ENCODE measurements around the gene PRKCSH. TPM values are rescaled to one million over a fixed set of nuclear protein-coding genes. Genes with fewer than 3 reads are reported as not detected.

Gene PRKCSH
- polyA plus RNA-seq, 3 donors: 24.9 to 172 (median 28.4) TPM

GRCh38 chr19:11445141-11445540, 9.7 kb downstream of the PRKCSH start:
- Histone ChIP-seq H2AFZ (ENCODE audit: insufficient read depth, low read depth, low read length, poor library complexity, severe bottlenecking) (no peak overlapping the region), H3K79me2 (ENCODE audit: insufficient read depth, low read length) (peaks cover 4% of the 10 kb centered on the region), H3K4me1 (ENCODE audit: control insufficient read depth in 1 of 2, insufficient read depth in 2 of 2, low read length in 2 of 2) (no peaks in the 10 kb centered on the region), H3K4me3 (replicated peaks in 1 of 3; ENCODE audit: low read depth in 2 of 3, low read length in 3 of 3) (no peak overlapping the region), H3K9ac (ENCODE audit: insufficient read depth, low read length, poor library complexity, severe bottlenecking) (no peak overlapping the region), H3K27me3 (ENCODE audit: control insufficient read depth in 2 of 2, insufficient read depth in 2 of 2, low read length in 2 of 2) (no peaks in the 10 kb centered on the region), H3K9me3 (replicated peaks in 1 of 2; ENCODE audit: control insufficient read depth in 1 of 2, insufficient read depth in 1 of 2, low read length in 2 of 2) (no peaks in the 10 kb centered on the region), H3K36me3 (replicated peaks in 1 of 2; ENCODE audit: control insufficient read depth in 1 of 2, insufficient read depth in 2 of 2, low read length in 2 of 2) (peaks cover 81 to 100% of the 10 kb centered on the region in 2 donors), H3K27ac (ENCODE audit: low read depth in 1 of 2, low read length in 2 of 2) (peak overlapping the region in 1 of 2 donors; percentile 18), H4K20me1 (ENCODE audit: insufficient read depth, low read length) (peaks cover 39% of the 10 kb centered on the region), H3K4me2 (replicated peaks; ENCODE audit: extremely low read depth, low read length, poor library complexity, severe bottlenecking) (no peak overlapping the region)
- intact Hi-C loops (cut with micrococcal nuclease): loop anchor here in 1 of 2 donors (5.0 kb wide), 1 partner anchor 158 kb away; no protein-coding TSS in a partner anchor
- peaks cover 0 to 2% (median 0%) of the 10 kb centered on the region in 3 donors for H3K27me3 Mint-ChIP-seq (ENCODE audit: low read depth in 3 of 3)
- no peak for TF ChIP-seq CTCF (IDR thresholded peaks at IDR 0.05)
- peak overlapping the region in 3 of 7 donors; percentile 38 to 60 (median 58) for H3K27ac Mint-ChIP-seq
- peaks cover 55 to 90% of the 10 kb centered on the region in 2 donors for H3K36me3 Mint-ChIP-seq
- no peaks in the 10 kb centered on the region for H3K9me3 Mint-ChIP-seq
- WGBS (ENCODE audit: insufficient coverage): 96% methylated on average over 12 of the region's 13 CpGs
- no peak for DNase-seq
- no peak overlapping the region for H3K4me3 Mint-ChIP-seq
- H3K4me1 Mint-ChIP-seq: peaks cover 4% of the 10 kb centered on the region

DNA sequence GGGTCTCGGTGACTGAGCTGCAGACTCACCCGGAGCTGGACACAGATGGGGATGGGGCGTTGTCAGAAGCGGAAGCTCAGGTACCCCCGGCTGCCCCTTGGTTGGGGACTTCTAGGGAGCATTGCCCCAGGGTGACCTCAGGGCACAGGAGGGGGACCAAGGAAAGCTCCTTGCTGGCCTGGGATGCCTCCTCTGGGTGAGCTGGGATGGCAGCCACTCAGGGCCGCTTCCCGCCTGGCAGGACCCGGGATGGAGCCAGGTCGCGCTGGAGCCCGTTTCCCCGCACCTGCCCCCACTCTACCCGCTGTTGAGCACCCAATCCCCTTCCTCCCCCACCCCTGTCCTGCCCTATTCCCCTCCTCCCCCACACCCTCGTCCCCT, 10.8 kb downstream of the PRKCSH start:
- H3K27me3 ChIP-seq (ENCODE audit: control insufficient read depth in 2 of 2, insufficient read depth in 2 of 2, low read length in 2 of 2): no peaks in the 10 kb centered on the region
- no peak for TF ChIP-seq CTCF (IDR thresholded peaks at IDR 0.05)
- peaks cover 33% of the 10 kb centered on the region for H4K20me1 ChIP-seq (ENCODE audit: insufficient read depth, low read length)
- WGBS (ENCODE audit: insufficient coverage): 96% methylated on average over 9 of the region's 14 CpGs
- peaks cover 2% of the 10 kb centered on the region for H3K4me1 Mint-ChIP-seq
- no peak overlapping the region for H3K4me3 Mint-ChIP-seq
- intact Hi-C loops (cut with micrococcal nuclease): loop anchor here (1.0 to 5.0 kb wide), 2 partner anchors 158 to 159 kb away; no protein-coding TSS in a partner anchor
- peaks cover 4% of the 10 kb centered on the region for H3K79me2 ChIP-seq (ENCODE audit: insufficient read depth, low read length)
- H3K4me3 ChIP-seq (replicated peaks in 1 of 3; ENCODE audit: low read depth in 2 of 3, low read length in 3 of 3): no peak overlapping the region
- DNase-seq: no peak
- no peak overlapping the region for H3K27ac ChIP-seq (ENCODE audit: low read depth in 1 of 2, low read length in 2 of 2)
- no peak overlapping the region for H3K4me2 ChIP-seq (replicated peaks; ENCODE audit: extremely low read depth, low read length, poor library complexity, severe bottlenecking)
- no peak overlapping the region for H3K9ac ChIP-seq (ENCODE audit: insufficient read depth, low read length, poor library complexity, severe bottlenecking)
- no peaks in the 10 kb centered on the region for H3K9me3 Mint-ChIP-seq
- H3K36me3 Mint-ChIP-seq: peaks cover 54 to 89% of the 10 kb centered on the region in 2 donors
- H2AFZ ChIP-seq (ENCODE audit: insufficient read depth, low read depth, low read length, poor library complexity, severe bottlenecking): no peak overlapping the region
- H3K4me1 ChIP-seq (ENCODE audit: control insufficient read depth in 1 of 2, insufficient read depth in 2 of 2, low read length in 2 of 2): no peaks in the 10 kb centered on the region
- no peak overlapping the region for H3K27ac Mint-ChIP-seq
- no peaks in the 10 kb centered on the region for H3K9me3 ChIP-seq (replicated peaks in 1 of 2; ENCODE audit: control insufficient read depth in 1 of 2, insufficient read depth in 1 of 2, low read length in 2 of 2)
- peaks cover 0 to 2% (median 2%) of the 10 kb centered on the region in 3 donors for H3K27me3 Mint-ChIP-seq (ENCODE audit: low read depth in 3 of 3)
- peaks cover 79 to 98% of the 10 kb centered on the region in 2 donors for H3K36me3 ChIP-seq (replicated peaks in 1 of 2; ENCODE audit: control insufficient read depth in 1 of 2, insufficient read depth in 2 of 2, low read length in 2 of 2)
